HUES64 (cell line): ENCODE measurements around the gene GTF2F2.
A peak's percentile ranks its signal among the peaks of the same experiment; 100 is the strongest.

Experiments used
- H3K27ac ChIP-seq: 2 replicates; pipeline ENCODE4 v1.7.0; 2013; ENCODE audit warnings: low read depth, low read length, inconsistent platforms
- H3K27me3 ChIP-seq: 2 replicates; pipeline ENCODE4 v1.6.1; 2013; ENCODE audit warnings: mild to moderate bottlenecking, low read length; ENCODE audit not compliant: insufficient read depth
- H3K36me3 ChIP-seq: 2 replicates; pipeline ENCODE4 v1.6.1; 2013; ENCODE audit warnings: mild to moderate bottlenecking, low read length; ENCODE audit not compliant: insufficient read depth
- H3K4me1 ChIP-seq: 2 replicates; pipeline ENCODE4 v1.6.1; 2013; ENCODE audit warnings: mild to moderate bottlenecking, low read length, moderate library complexity; ENCODE audit not compliant: insufficient read depth
- H3K4me3 ChIP-seq: 2 replicates; pipeline ENCODE4 v1.5.1; 2013; ENCODE audit warnings: mild to moderate bottlenecking, low read length, moderate library complexity
- H3K9ac ChIP-seq: 2 replicates; pipeline ENCODE4 v1.6.1; 2013; ENCODE audit warnings: mild to moderate bottlenecking, low read depth, low read length
- H3K9me3 ChIP-seq: 2 replicates; pipeline ENCODE4 v1.6.1; 2013; ENCODE audit warnings: low read depth, low read length; ENCODE audit not compliant: insufficient read depth
- WGBS: fragments of 150-250, 120-280 bp; methylation state at CpG from one replicate; pipeline ENCODE4 v1.1.7; 2013; ENCODE audit warnings: missing lambda C conversion rate; 5-methylcytosine and 5-hydroxymethylcytosine counted together

The GTF2F2 gene

GRCh38 chr13:45102136-45102507, 18.2 kb upstream of the GTF2F2 start:
- 0 out of 2 replicates have a peak, but pooled peaks cover 3% of the 10 kb centered on the region for H3K9me3 ChIP-seq
- WGBS, result 81% methylated on average over 6 of the region's 6 CpGs
- no peaks in the 10 kb centered on the region for H3K36me3 ChIP-seq
- peaks cover 31% of the 10 kb centered on the region for H3K4me1 ChIP-seq
- no peak overlapping the region for H3K27ac ChIP-seq
- H3K27me3 ChIP-seq, result no peaks in the 10 kb centered on the region
- no peak overlapping the region; the same call in 1 of the 2 replicates for H3K9ac ChIP-seq
- no peak overlapping the region for H3K4me3 ChIP-seq

- Histone ChIP-seq H3K9ac (no peak overlapping the region), H3K27ac (no peak overlapping the region), H3K9me3 (no peaks in the 10 kb centered on the region), H3K4me3 (no peak overlapping the region), H3K4me1 (peaks cover 39% of the 10 kb centered on the region), H3K27me3 (no peaks in the 10 kb centered on the region), H3K36me3 (no peaks in the 10 kb centered on the region)
- 89% methylated on average over 2 of the region's 2 CpGs for WGBS
These were observed 16.9 kb upstream of the GTF2F2 start for GRCh38 chr13:45103449-45103848.

GRCh38 chr13:45104261-45104660, 16.0 kb upstream of the GTF2F2 start:
- H3K4me1 ChIP-seq, result peaks cover 46% of the 10 kb centered on the region
- WGBS, result 94% methylated on average over 3 of the region's 3 CpGs
- no peaks in the 10 kb centered on the region for H3K36me3 ChIP-seq
- H3K27ac ChIP-seq, result no peak overlapping the region
- H3K9me3 ChIP-seq, result no peaks in the 10 kb centered on the region
- H3K4me3 ChIP-seq, result no peak overlapping the region
- no peak overlapping the region for H3K9ac ChIP-seq
- H3K27me3 ChIP-seq, result no peaks in the 10 kb centered on the region

- H3K4me1 ChIP-seq, result peaks cover 39% of the 10 kb centered on the region
- 98% methylated on average over 5 of the region's 5 CpGs for WGBS
- no peak overlapping the region for H3K4me3 ChIP-seq
- no peak overlapping the region for H3K9ac ChIP-seq
- H3K27me3 ChIP-seq, result no peaks in the 10 kb centered on the region
- H3K27ac ChIP-seq, result no peak overlapping the region
- H3K36me3 ChIP-seq, result no peaks in the 10 kb centered on the region
- H3K9me3 ChIP-seq, result no peaks in the 10 kb centered on the region
These were observed 14.4 kb upstream of the GTF2F2 start for GRCh38 chr13:45105895-45106294.

- Histone ChIP-seq H3K9me3 (no peaks in the 10 kb centered on the region), H3K4me3 (no peak overlapping the region), H3K9ac (no peak overlapping the region), H3K27ac (no peak overlapping the region), H3K4me1 (peaks cover 24% of the 10 kb centered on the region), H3K36me3 (no peaks in the 10 kb centered on the region), H3K27me3 (no peaks in the 10 kb centered on the region)
- WGBS, result 46% methylated on average over 1 of the region's 1 CpG
These were observed 12.8 kb upstream of the GTF2F2 start for GRCh38 chr13:45107539-45107938.

GRCh38 chr13:45108716-45109101, 11.6 kb upstream of the GTF2F2 start:
- 78% methylated on average over 11 of the region's 11 CpGs for WGBS

GRCh38 chr13:45109102-45109720, 11.1 kb upstream of the GTF2F2 start:
- H3K9ac ChIP-seq, result no peak overlapping the region
- H3K4me1 ChIP-seq, result peaks cover 15% of the 10 kb centered on the region; the same call in 1 of the 2 replicates
- H3K4me3 ChIP-seq, result no peak overlapping the region
- no peak overlapping the region for H3K27ac ChIP-seq
- H3K36me3 ChIP-seq, result no peaks in the 10 kb centered on the region
- no peaks in the 10 kb centered on the region for H3K9me3 ChIP-seq
- H3K27me3 ChIP-seq, result no peaks in the 10 kb centered on the region
- 92% methylated on average over 2 of the region's 5 CpGs for WGBS

More at GRCh38 chr13:45108716-45109101, 11.6 kb upstream of the GTF2F2 start:
- Histone ChIP-seq H3K9me3 (no peaks in the 10 kb centered on the region), H3K27me3 (no peaks in the 10 kb centered on the region), H3K4me3 (no peak overlapping the region), H3K36me3 (no peaks in the 10 kb centered on the region), H3K9ac (no peak overlapping the region), H3K27ac (no peak overlapping the region), H3K4me1 (peaks cover 15% of the 10 kb centered on the region; the same call in 1 of the 2 replicates)

- Histone ChIP-seq H3K4me1 (peaks cover 6% of the 10 kb centered on the region; the same call in 1 of the 2 replicates), H3K9ac (no peak overlapping the region), H3K36me3 (no peaks in the 10 kb centered on the region), H3K27ac (no peak overlapping the region), H3K4me3 (no peak overlapping the region), H3K9me3 (no peaks in the 10 kb centered on the region), H3K27me3 (no peaks in the 10 kb centered on the region)
- 95% methylated on average over 4 of the region's 4 CpGs for WGBS
These were observed 6.8 kb upstream of the GTF2F2 start for GRCh38 chr13:45113233-45114224.

GRCh38 chr13:45119469-45119990, 780 bp upstream of the GTF2F2 start:
- Histone ChIP-seq H3K27ac (no peak overlapping the region), H3K27me3 (no peaks in the 10 kb centered on the region), H3K9me3 (no peaks in the 10 kb centered on the region), H3K4me3 (peak overlapping the region; percentile 87), H3K36me3 (peaks cover 5% of the 10 kb centered on the region), H3K9ac (peak overlapping the region; percentile 52), H3K4me1 (peaks cover 11% of the 10 kb centered on the region)
- 13% methylated on average over 6 of the region's 7 CpGs for WGBS

GRCh38 chr13:45120967-45121831, 889 bp downstream of the GTF2F2 start:
- 15% methylated on average over 12 of the region's 13 CpGs for WGBS
- Histone ChIP-seq H3K36me3 (peaks cover 5% of the 10 kb centered on the region), H3K9ac (peak overlapping the region; percentile 92), H3K27ac (peak overlapping the region; percentile 93), H3K4me3 (peak overlapping the region; percentile 87), H3K4me1 (peaks cover 11% of the 10 kb centered on the region), H3K27me3 (no peaks in the 10 kb centered on the region), H3K9me3 (no peaks in the 10 kb centered on the region)
